Trophoblast cell (in vitro differentiated cells and primary cell): Measurements from ENCODE around the gene UMPS.
A peak's percentile ranks its signal among the peaks of the same experiment; 100 is the strongest.

Source experiments
- DNase-seq, 2 donors: peaks; one replicate each; pipeline ENCODE4 v3.0.0-alpha.2; 2016
- H2AFZ ChIP-seq: 2 replicates; pipeline ENCODE4 v1.6.1; 2013; ENCODE audit warnings: low read length, moderate library complexity, mild to moderate bottlenecking; ENCODE audit not compliant: insufficient read depth, poor library complexity
- H2AK5ac ChIP-seq: 2 replicates; pipeline ENCODE4 v1.6.1; 2013; ENCODE audit warnings: mild to moderate bottlenecking, low read length
- H2BK120ac ChIP-seq: 2 replicates; pipeline ENCODE4 v1.6.1; 2013; ENCODE audit warnings: low read length, mild to moderate bottlenecking, moderate library complexity; ENCODE audit not compliant: insufficient read depth, poor library complexity
- H2BK12ac ChIP-seq: 2 replicates; pipeline ENCODE4 v1.6.1; 2013; ENCODE audit warnings: mild to moderate bottlenecking, low read length, moderate library complexity
- H2BK5ac ChIP-seq: 2 replicates; pipeline ENCODE4 v1.6.1; 2013; ENCODE audit warnings: low read length, low read depth, moderate library complexity, mild to moderate bottlenecking; ENCODE audit not compliant: poor library complexity
- H3K14ac ChIP-seq: 2 replicates; pipeline ENCODE4 v1.6.1; 2013; ENCODE audit warnings: mild to moderate bottlenecking, low read length
- H3K18ac ChIP-seq: 2 replicates; pipeline ENCODE4 v1.6.1; 2013; ENCODE audit warnings: mild to moderate bottlenecking, low read length
- H3K23ac ChIP-seq: 2 replicates; pipeline ENCODE4 v1.6.1; 2013; ENCODE audit warnings: low read length
- H3K27ac ChIP-seq: 2 replicates; pipeline ENCODE4 v1.5.1; 2013; ENCODE audit warnings: low read depth, mild to moderate bottlenecking, inconsistent platforms, low read length, moderate library complexity
- H3K27me3 ChIP-seq: 2 replicates; pipeline ENCODE4 v1.6.1; 2013; ENCODE audit warnings: inconsistent platforms, mild to moderate bottlenecking, low read length, moderate library complexity; ENCODE audit not compliant: insufficient read depth
- H3K36me3 ChIP-seq, 2 experiments: 1 replicate in 1 of 2; 2 replicates in 1 of 2; pipeline ENCODE4 v1.6.1; 2013; ENCODE audit warnings: low read length in 2 of 2, mild to moderate bottlenecking in 2 of 2, moderate library complexity in 1 of 2; ENCODE audit not compliant: insufficient read depth in 2 of 2, control insufficient read depth in 1 of 2
- H3K4ac ChIP-seq: 2 replicates; pipeline ENCODE4 v1.6.1; 2013; ENCODE audit warnings: low read depth, mild to moderate bottlenecking, low read length, moderate library complexity
- H3K4me1 ChIP-seq, 2 experiments: 1 replicate in 1 of 2; 2 replicates in 1 of 2; pipeline ENCODE4 v1.6.1; 2013; ENCODE audit warnings: low read length in 2 of 2, mild to moderate bottlenecking in 2 of 2, moderate library complexity in 1 of 2; ENCODE audit not compliant: insufficient read depth in 2 of 2, control insufficient read depth in 1 of 2
- H3K4me2 ChIP-seq: 2 replicates; pipeline ENCODE4 v1.6.1; 2013; ENCODE audit warnings: inconsistent platforms, mild to moderate bottlenecking, low read length, moderate library complexity
- H3K4me3 ChIP-seq: 2 replicates; pipeline ENCODE4 v1.5.1; 2013; ENCODE audit warnings: mild to moderate bottlenecking, low read depth, low read length, inconsistent platforms
- H3K79me1 ChIP-seq: one replicate; pipeline ENCODE4 v1.6.1; 2013; ENCODE audit warnings: low read length
- H3K79me2 ChIP-seq: 2 replicates; pipeline ENCODE4 v1.6.1; 2013; ENCODE audit warnings: low read length, mild to moderate bottlenecking; ENCODE audit not compliant: control insufficient read depth, insufficient read depth, poor library complexity
- H3K9ac ChIP-seq: 2 replicates; pipeline ENCODE4 v1.6.1; 2013; ENCODE audit warnings: mild to moderate bottlenecking, low read length
- H3K9me3 ChIP-seq: 2 replicates; pipeline ENCODE4 v1.6.1; 2013; ENCODE audit warnings: low read depth, mild to moderate bottlenecking, control low read depth, inconsistent platforms, low read length; ENCODE audit not compliant: insufficient read depth
- H4K12ac ChIP-seq: 2 replicates; pipeline ENCODE4 v1.6.1; 2013; ENCODE audit warnings: low read depth, mild to moderate bottlenecking, low read length, moderate library complexity
- H4K8ac ChIP-seq: 2 replicates; pipeline ENCODE4 v1.6.1; 2013; ENCODE audit warnings: low read depth, mild to moderate bottlenecking, low read length, moderate library complexity
- H4K91ac ChIP-seq: one replicate; pipeline ENCODE4 v1.6.1; 2013; ENCODE audit warnings: low read depth, mild to moderate bottlenecking, low read length, moderate library complexity
- WGBS: extraction: QIAGEN DNeasy Blood & Tissue Kit; methylation state at CpG from one replicate; pipeline ENCODE4 v1.1.7; 2013; ENCODE audit warnings: missing lambda C conversion rate; ENCODE audit not compliant: insufficient read length, insufficient coverage; ENCODE audit errors: extremely low coverage; 5-methylcytosine and 5-hydroxymethylcytosine counted together

The UMPS gene

DNA sequence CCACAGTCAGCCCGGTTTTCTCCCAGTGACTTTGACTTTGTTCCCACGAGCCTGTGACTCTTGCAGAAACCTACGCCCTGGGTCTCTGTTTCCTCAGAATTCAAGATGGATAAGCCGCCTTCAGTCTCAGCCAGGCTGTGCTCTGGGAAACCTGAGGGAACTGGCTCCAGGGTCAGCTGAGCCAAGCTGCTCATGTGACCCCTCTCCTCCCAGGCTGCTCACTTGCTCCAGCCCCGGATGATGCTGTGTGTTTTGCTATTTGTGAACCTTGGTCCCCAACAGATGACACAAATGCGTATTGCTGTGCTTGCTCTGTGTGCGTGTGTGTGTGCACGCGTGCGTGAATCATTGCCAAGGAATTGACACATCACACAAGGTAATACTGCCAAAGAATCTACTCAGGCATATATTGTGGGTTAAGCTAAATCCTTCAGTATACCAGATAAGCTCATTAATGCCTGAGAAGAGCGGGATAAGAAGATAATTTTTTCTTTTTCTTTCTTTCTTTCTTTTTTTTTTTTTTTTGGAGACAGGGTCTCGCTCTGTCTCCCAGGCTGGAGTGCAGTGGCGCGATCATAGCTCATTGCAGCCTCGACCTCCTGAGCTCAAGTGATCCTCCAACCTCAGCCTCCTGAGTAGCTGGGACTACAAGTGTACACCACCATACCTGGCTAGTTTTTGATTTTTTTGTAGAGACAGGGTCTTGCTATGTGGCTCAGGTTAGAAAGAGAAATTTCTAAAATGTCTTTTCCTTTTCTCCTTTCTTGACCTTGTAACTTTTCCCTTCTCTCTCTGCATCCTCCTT lies 29.2 kb upstream of the UMPS start:
- H3K14ac ChIP-seq, result no peak overlapping the region
- H2AFZ ChIP-seq, result no peak overlapping the region
- H3K4me3 ChIP-seq, result no peak overlapping the region
- H3K4me2 ChIP-seq, result no peak overlapping the region
- no peak overlapping the region for H2BK5ac ChIP-seq
- H3K18ac ChIP-seq, result no peak overlapping the region
- no peak overlapping the region for H3K4ac ChIP-seq
- no peaks in the 10 kb centered on the region for H3K79me2 ChIP-seq
- no peak overlapping the region for H2BK12ac ChIP-seq
- no peak overlapping the region for H2AK5ac ChIP-seq
- H3K23ac ChIP-seq, result no peak overlapping the region
- H3K79me1 ChIP-seq, result peaks cover 2% of the 10 kb centered on the region
- H3K4me1 ChIP-seq, result peaks cover 4 to 5% of the 10 kb centered on the region in 2 experiments
- H4K8ac ChIP-seq, result no peak overlapping the region
- peaks cover 0 to 7% of the 10 kb centered on the region in 2 experiments for H3K36me3 ChIP-seq
- no peak overlapping the region for H3K9ac ChIP-seq
- H3K27ac ChIP-seq, result no peak overlapping the region
- no CpG with 5 or more reads among the region's 15 CpGs for WGBS
- H4K12ac ChIP-seq, result no peak overlapping the region
- no peaks in the 10 kb centered on the region for H3K9me3 ChIP-seq
- peak overlapping the region; percentile 39 for H4K91ac ChIP-seq
- DNase-seq, result peak in 1 of 2 donors; percentile 19
- H3K27me3 ChIP-seq, result no peaks in the 10 kb centered on the region
- H2BK120ac ChIP-seq, result peak overlapping the region; percentile 15

DNA sequence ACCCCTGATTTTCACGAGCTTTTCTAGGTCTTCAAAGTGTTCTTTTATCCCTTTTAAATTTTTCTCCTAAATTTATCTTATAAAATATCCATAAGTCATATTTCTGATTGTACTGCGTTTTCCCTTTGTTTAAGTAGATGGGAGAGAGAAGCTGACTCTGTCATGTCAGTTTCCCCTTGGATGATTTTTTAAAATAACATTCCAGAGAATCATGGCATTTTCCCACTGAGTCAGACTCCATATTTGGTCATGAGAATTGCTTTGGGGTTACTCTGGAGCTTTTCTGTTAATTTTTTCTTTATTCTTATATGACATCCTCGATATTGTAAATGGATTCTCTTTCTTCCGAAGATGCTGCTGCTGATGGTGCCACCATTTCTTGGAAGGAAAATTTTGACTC lies 28.6 kb upstream of the UMPS start:
- no peak overlapping the region for H2BK5ac ChIP-seq
- no peak overlapping the region for H4K8ac ChIP-seq
- no peak overlapping the region for H3K4me3 ChIP-seq
- H3K4me2 ChIP-seq, result no peak overlapping the region
- H2AFZ ChIP-seq, result no peak overlapping the region
- H4K91ac ChIP-seq, result no peak overlapping the region
- no peak overlapping the region for H4K12ac ChIP-seq
- no peaks in the 10 kb centered on the region for H3K27me3 ChIP-seq
- H3K18ac ChIP-seq, result no peak overlapping the region
- H3K79me2 ChIP-seq, result no peaks in the 10 kb centered on the region
- no peak overlapping the region for H3K27ac ChIP-seq
- no peak overlapping the region for H2BK12ac ChIP-seq
- DNase-seq, result no peak
- no peak overlapping the region for H2BK120ac ChIP-seq
- no peak overlapping the region for H3K14ac ChIP-seq
- peaks cover 5% of the 10 kb centered on the region for H3K79me1 ChIP-seq
- H3K9ac ChIP-seq, result no peak overlapping the region
- H3K9me3 ChIP-seq, result no peaks in the 10 kb centered on the region
- peaks cover 4 to 8% of the 10 kb centered on the region in 2 experiments for H3K4me1 ChIP-seq
- no peak overlapping the region for H3K23ac ChIP-seq
- H3K4ac ChIP-seq, result no peak overlapping the region
- H2AK5ac ChIP-seq, result no peak overlapping the region
- H3K36me3 ChIP-seq, result peaks cover 0 to 7% of the 10 kb centered on the region in 2 experiments
- no CpG with 5 or more reads among the region's 4 CpGs for WGBS

DNA sequence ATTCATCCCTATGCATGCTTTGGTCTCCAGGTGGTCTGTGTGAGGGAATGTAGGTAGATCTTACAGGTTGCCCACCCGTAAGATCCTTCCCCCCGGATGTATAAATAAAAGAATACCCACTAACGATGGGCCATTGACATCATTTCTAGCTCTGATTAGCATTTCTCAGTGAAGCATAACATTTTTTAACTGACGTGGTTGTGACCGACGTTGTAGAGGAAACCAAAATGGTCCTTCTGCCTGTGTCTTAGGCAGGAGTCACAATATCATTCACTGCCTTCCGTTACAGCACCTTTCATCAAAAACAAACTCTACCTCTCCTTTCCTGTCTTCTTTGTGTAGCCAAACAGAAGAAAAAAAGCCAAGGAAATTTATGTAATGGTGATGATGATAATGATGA lies 27.3 kb upstream of the UMPS start:
- no peaks in the 10 kb centered on the region for H3K79me2 ChIP-seq
- no peak overlapping the region for H3K4me2 ChIP-seq
- H3K4me3 ChIP-seq, result no peak overlapping the region
- WGBS, result no CpG with 5 or more reads among the region's 7 CpGs
- H3K4me1 ChIP-seq, result peaks cover 9 to 11% of the 10 kb centered on the region in 2 experiments
- no peak for DNase-seq
- no peak overlapping the region for H3K18ac ChIP-seq
- H2AFZ ChIP-seq, result no peak overlapping the region
- peaks cover 10% of the 10 kb centered on the region for H3K79me1 ChIP-seq
- H3K9me3 ChIP-seq, result no peaks in the 10 kb centered on the region
- H4K91ac ChIP-seq, result no peak overlapping the region
- H2BK5ac ChIP-seq, result no peak overlapping the region
- H3K14ac ChIP-seq, result no peak overlapping the region
- H3K36me3 ChIP-seq, result peaks cover 0 to 5% of the 10 kb centered on the region in 2 experiments
- H3K9ac ChIP-seq, result no peak overlapping the region
- no peak overlapping the region for H3K23ac ChIP-seq
- H3K27me3 ChIP-seq, result no peaks in the 10 kb centered on the region
- no peak overlapping the region for H3K4ac ChIP-seq
- no peak overlapping the region for H4K12ac ChIP-seq
- H2AK5ac ChIP-seq, result no peak overlapping the region
- no peak overlapping the region for H4K8ac ChIP-seq
- no peak overlapping the region for H3K27ac ChIP-seq
- no peak overlapping the region for H2BK12ac ChIP-seq
- H2BK120ac ChIP-seq, result no peak overlapping the region

DNA sequence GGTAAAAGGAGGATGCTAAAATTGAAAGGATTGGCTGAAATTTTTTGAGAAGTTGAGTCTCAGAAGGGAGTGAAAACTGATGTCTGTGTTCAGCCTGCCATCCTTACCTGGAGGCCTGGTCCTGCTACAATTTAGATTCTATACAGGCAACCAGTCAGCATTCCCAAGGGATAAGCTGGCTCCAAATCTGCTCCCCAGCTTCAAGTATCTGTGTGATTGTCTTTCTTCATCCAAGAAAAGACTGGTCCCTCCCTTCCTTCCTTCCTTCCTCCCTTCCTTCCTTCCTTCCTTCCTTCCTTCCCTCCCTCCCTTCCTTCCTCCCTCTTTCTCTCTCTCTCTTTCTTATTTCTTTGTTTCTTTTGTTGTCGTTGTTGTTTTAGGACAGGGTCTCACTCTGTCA lies 24.7 kb upstream of the UMPS start:
- Histone ChIP-seq H4K91ac (peak overlapping the region; percentile 30), H3K36me3 (no peaks in the 10 kb centered on the region), H2AFZ (no peak overlapping the region), H3K14ac (no peak overlapping the region), H2BK5ac (no peak overlapping the region), H3K4ac (no peak overlapping the region), H2BK12ac (no peak overlapping the region), H3K79me1 (peaks cover 10% of the 10 kb centered on the region), H4K8ac (no peak overlapping the region), H3K9ac (no peak overlapping the region), H2AK5ac (no peak overlapping the region), H4K12ac (no peak overlapping the region), H3K23ac (no peak overlapping the region), H3K27ac (no peak overlapping the region), H3K4me3 (no peak overlapping the region), H3K18ac (no peak overlapping the region), H2BK120ac (no peak overlapping the region), H3K9me3 (no peaks in the 10 kb centered on the region), H3K4me2 (no peak overlapping the region), H3K4me1 (peaks cover 5 to 9% of the 10 kb centered on the region in 2 experiments), H3K79me2 (no peaks in the 10 kb centered on the region), H3K27me3 (no peaks in the 10 kb centered on the region)
- DNase-seq, result no peak
- WGBS, result no CpG with 5 or more reads among the region's 1 CpG
